Fibroblast of lung (primary cell): ENCODE measurements around the gene NTN3. TPM values are rescaled to one million over a fixed set of nuclear protein-coding genes. Genes with fewer than 3 reads are reported as not detected.

Experiments
- DNase-seq, 2 donors: peaks; one replicate each; pipeline versions ENCODE4 v3.0.0 to v3.0.0-alpha.2; 2010; ENCODE audit warnings: low read depth in 2 of 2
- H2AFZ ChIP-seq: 2 replicates; pipeline ENCODE4 v1.5.1; 2012; ENCODE audit warnings: low read length, control low read depth, inconsistent platforms
- H3K27ac ChIP-seq: 2 replicates; pipeline ENCODE4 v1.5.1; 2011; ENCODE audit warnings: low read length, control low read depth; ENCODE audit not compliant: insufficient read depth
- H3K27me3 ChIP-seq: 2 replicates; pipeline ENCODE4 v1.5.1; 2011; ENCODE audit warnings: mild to moderate bottlenecking, low read length; ENCODE audit not compliant: control insufficient read depth, insufficient read depth
- H3K36me3 ChIP-seq: 2 replicates; pipeline ENCODE4 v1.5.1; 2011; ENCODE audit warnings: low read length; ENCODE audit not compliant: control insufficient read depth, insufficient read depth
- H3K4me1 ChIP-seq: 2 replicates; pipeline ENCODE4 v1.5.1; 2011; ENCODE audit warnings: low read length; ENCODE audit not compliant: control insufficient read depth, insufficient read depth; ENCODE audit errors: extremely low read depth
- H3K4me2 ChIP-seq: 2 replicates; pipeline ENCODE4 v1.5.1; 2011; ENCODE audit warnings: low read length, control low read depth; ENCODE audit not compliant: insufficient read depth; ENCODE audit errors: extremely low read depth
- H3K4me3 ChIP-seq, 4 experiments: fragments of 200-600 bp in 1 of 4; sonication (generic) in 1 of 4; replicated peaks in 1 of 4; 2 replicates each; pipeline ENCODE4 v1.5.1; 2011 to 2016; ENCODE audit warnings: low read length in 4 of 4, low read depth in 3 of 4, mild to moderate bottlenecking in 3 of 4, control low read depth in 2 of 4, inconsistent platforms in 1 of 4, mixed read lengths in 1 of 4; ENCODE audit not compliant: insufficient read depth in 1 of 4; ENCODE audit errors: control extremely low read depth in 1 of 4
- H3K79me2 ChIP-seq: 2 replicates; pipeline ENCODE4 v1.5.1; 2012; ENCODE audit warnings: mild to moderate bottlenecking, low read length, inconsistent platforms; ENCODE audit not compliant: control insufficient read depth, insufficient read depth
- H3K9ac ChIP-seq: 2 replicates; pipeline ENCODE4 v1.5.1; 2011; ENCODE audit warnings: mild to moderate bottlenecking, low read length, control low read depth; ENCODE audit not compliant: insufficient read depth
- H3K9me3 ChIP-seq: 2 replicates; pipeline ENCODE4 v1.5.1; 2012; ENCODE audit warnings: low read depth, low read length; ENCODE audit not compliant: control insufficient read depth, insufficient read depth
- H4K20me1 ChIP-seq: 2 replicates; pipeline ENCODE4 v1.5.1; 2011; ENCODE audit warnings: low read length; ENCODE audit not compliant: control insufficient read depth, insufficient read depth; ENCODE audit errors: extremely low read depth
- CTCF ChIP-seq, 2 donors: IDR thresholded peaks in 1 of 2; conservative IDR thresholded peaks in 1 of 2; 1 replicate in 1 of 2; 2 replicates in 1 of 2; pipeline ENCODE4 v1.5.1; 2011 to 2012; ENCODE audit warnings: low read length in 2 of 2, control low read depth in 1 of 2, inconsistent platforms in 1 of 2, low read depth in 1 of 2, mild to moderate bottlenecking in 1 of 2
- EZH2 ChIP-seq: IDR thresholded peaks from 2 replicates; pipeline ENCODE4 v1.5.1; 2012; ENCODE audit warnings: low read length, control low read depth, mild to moderate bottlenecking; ENCODE audit errors: missing control alignments
- polyA plus RNA-seq, 2 donors: library from polyadenylated mRNA; depleted of rRNA in 1 of 2; stranded (reverse) in 1 of 2; unstranded in 1 of 2; fragments of >200 nt; gene quantifications; 2 replicates each; pipeline ENCODE4 v1.2.1, GENCODE V29; 2011 to 2012; ENCODE audit warnings: missing spikeins in 1 of 2
- total RNA-seq: library from RNA; depleted of rRNA; stranded (reverse); fragments of >200 nt; gene quantifications from 2 replicates; pipeline ENCODE4 v1.2.1, GENCODE V29; 2014

Gene NTN3
- total and polyA plus RNA-seq, 2 donors (not counting 1 experiment from before 2014, with no cell fraction given) = 0.08 to 2.1 TPM

- no peaks in the 10 kb centered on the region for H4K20me1 ChIP-seq
- H3K27ac ChIP-seq = no peak overlapping the region
- no peaks in the 10 kb centered on the region for H3K9me3 ChIP-seq
- H3K4me1 ChIP-seq = peaks cover 12% of the 10 kb centered on the region
- no peak for DNase-seq
- H3K9ac ChIP-seq = no peak overlapping the region
- H3K79me2 ChIP-seq = peaks cover 3% of the 10 kb centered on the region
- no peak overlapping the region for H3K4me2 ChIP-seq
- H3K27me3 ChIP-seq = no peaks in the 10 kb centered on the region
- no peak for TF ChIP-seq CTCF (conservative IDR thresholded peaks at IDR 0.05 in 1 of 2, IDR thresholded peaks at IDR 0.05 in 1 of 2; ENCODE audit: low read depth in 1 of 2, low read length in 2 of 2)
- no peak for TF ChIP-seq EZH2
- H3K36me3 ChIP-seq = no peaks in the 10 kb centered on the region
- no peak overlapping the region for H2AFZ ChIP-seq
- no peak overlapping the region for H3K4me3 ChIP-seq
Measured at GRCh38 chr16:2487517-2487842, 16.4 kb downstream of the NTN3 start.

GRCh38 chr16:2487903-2488531 lies 16.9 kb downstream of the NTN3 start:
- no peak for TF ChIP-seq CTCF (conservative IDR thresholded peaks at IDR 0.05 in 1 of 2, IDR thresholded peaks at IDR 0.05 in 1 of 2; ENCODE audit: low read depth in 1 of 2, low read length in 2 of 2)
- no peak overlapping the region for H3K9ac ChIP-seq

GRCh38 chr16:2489581-2489980 lies 18.5 kb downstream of the NTN3 start:
- Histone ChIP-seq H4K20me1 (no peaks in the 10 kb centered on the region), H2AFZ (no peak overlapping the region), H3K9me3 (no peaks in the 10 kb centered on the region), H3K4me1 (no peaks in the 10 kb centered on the region), H3K27me3 (no peaks in the 10 kb centered on the region), H3K4me3 (no peak overlapping the region), H3K79me2 (no peaks in the 10 kb centered on the region), H3K9ac (no peak overlapping the region), H3K4me2 (no peak overlapping the region), H3K36me3 (no peaks in the 10 kb centered on the region), H3K27ac (no peak overlapping the region)
- DNase-seq = no peak
- no peak for TF ChIP-seq EZH2
- no peak for TF ChIP-seq CTCF (conservative IDR thresholded peaks at IDR 0.05 in 1 of 2, IDR thresholded peaks at IDR 0.05 in 1 of 2; ENCODE audit: low read depth in 1 of 2, low read length in 2 of 2)

More at GRCh38 chr16:2487903-2488531, 16.9 kb downstream of the NTN3 start:
- Histone ChIP-seq H3K4me2 (no peak overlapping the region), H3K4me3 (no peak overlapping the region), H3K4me1 (peaks cover 9% of the 10 kb centered on the region), H3K9me3 (no peaks in the 10 kb centered on the region), H3K27ac (no peak overlapping the region), H3K79me2 (peaks cover 3% of the 10 kb centered on the region), H3K36me3 (no peaks in the 10 kb centered on the region), H3K27me3 (no peaks in the 10 kb centered on the region), H4K20me1 (no peaks in the 10 kb centered on the region), H2AFZ (no peak overlapping the region)
- DNase-seq = no peak
